Astrocyte of the hippocampus (primary cell): ENCODE data around the gene PEA15.

Experiments
- DNase-seq: peaks from one replicate; pipeline ENCODE4 v3.0.0; 2011; ENCODE audit warnings: low read depth, low spot score

Gene PEA15

GRCh38 chr1:160205242-160206035 is at the start of gene PEA15:
PEA15 (plus strand) TSS chr1:160205384; CDS start chr1:160211545, 6,161 bp downstream.
- peak; percentile 90 for DNase-seq

GRCh38 chr1:160156361-160156760 is 48.8 kb upstream of the PEA15 start:
- no peak for DNase-seq

GRCh38 chr1:160157174-160157573 is 48.0 kb upstream of the PEA15 start:
- DNase-seq = no peak

- DNase-seq = no peak
Observed at GRCh38 chr1:160158031-160158430, 47.2 kb upstream of the PEA15 start.

GRCh38 chr1:160158534-160158933 is 46.6 kb upstream of the PEA15 start:
- DNase-seq = no peak

- no peak for DNase-seq
Observed at GRCh38 chr1:160159846-160160245, 45.3 kb upstream of the PEA15 start.

GRCh38 chr1:160161965-160162705 is 43.0 kb upstream of the PEA15 start:
- peak; percentile 67 for DNase-seq

GRCh38 chr1:160162931-160163330 is 42.3 kb upstream of the PEA15 start:
- DNase-seq = no peak

- DNase-seq = no peak
Observed at GRCh38 chr1:160163615-160164014, 41.6 kb upstream of the PEA15 start.

- no peak for DNase-seq
Observed at GRCh38 chr1:160164121-160164520, 41.1 kb upstream of the PEA15 start.

- no peak for DNase-seq
Observed at GRCh38 chr1:160166166-160166868, 38.9 kb upstream of the PEA15 start.

- no peak for DNase-seq
Observed at GRCh38 chr1:160167056-160167455, 38.1 kb upstream of the PEA15 start.

GRCh38 chr1:160167580-160167979 is 37.6 kb upstream of the PEA15 start:
- DNase-seq = no peak

- no peak for DNase-seq
Observed at GRCh38 chr1:160168016-160168415, 37.2 kb upstream of the PEA15 start.

- peak; percentile 78 for DNase-seq
Observed at GRCh38 chr1:160168609-160169369, 36.4 kb upstream of the PEA15 start.

- peak; percentile 79 for DNase-seq
Observed at GRCh38 chr1:160169553-160170399, 35.4 kb upstream of the PEA15 start.

GRCh38 chr1:160171354-160171753 is 33.8 kb upstream of the PEA15 start:
- peak; percentile 23 for DNase-seq

- DNase-seq = peak; percentile 70
Observed at GRCh38 chr1:160171980-160172379, 33.2 kb upstream of the PEA15 start.

- no peak for DNase-seq
Observed at GRCh38 chr1:160177231-160177630, 28.0 kb upstream of the PEA15 start.

- no peak for DNase-seq
Observed at GRCh38 chr1:160177667-160178066, 27.5 kb upstream of the PEA15 start.

- no peak for DNase-seq
Observed at GRCh38 chr1:160178731-160179130, 26.5 kb upstream of the PEA15 start.
